ENCODE results near the gene NGEF.

NGEF gene

GRCh38 chr2:233034091-233034882 is 21.2 kb upstream of the NGEF start:
- no peak overlapping the region for H2AFZ ChIP-seq (ENCODE audit: low read length)
- no peak for TF ChIP-seq CTCF (IDR thresholded peaks at IDR 0.05; ENCODE audit: low read length)
- TF ChIP-seq EZH2 (IDR thresholded peaks at IDR 0.05; ENCODE audit: borderline replicate concordance, low read length) = no peak

GRCh38 chr2:233033672-233034071 is 20.6 kb upstream of the NGEF start:
- Histone ChIP-seq H3K36me3 (ENCODE audit: insufficient read depth, low read length) (no peaks in the 10 kb centered on the region), H3K9me2 (ENCODE audit: low read depth, low read length) (no peaks in the 10 kb centered on the region), H3K4me3 (ENCODE audit: low read depth, low read length, poor library complexity, severe bottlenecking) (no peak overlapping the region), H3K27ac (ENCODE audit: low read depth, low read length, poor library complexity, severe bottlenecking) (no peak overlapping the region), H2AFZ (ENCODE audit: low read length) (no peak overlapping the region), H3K79me2 (ENCODE audit: insufficient read depth, low read length) (no peaks in the 10 kb centered on the region), H4K20me1 (ENCODE audit: insufficient read depth, low read length) (no peaks in the 10 kb centered on the region), H3K9me3 (ENCODE audit: low read length) (peaks cover 3% of the 10 kb centered on the region; the same call in 1 of the 2 replicates), H3K9ac (ENCODE audit: low read length) (no peak overlapping the region), H3F3A (ENCODE audit: insufficient read depth, low read length) (no peaks in the 10 kb centered on the region), H3K27me3 (ENCODE audit: insufficient read depth, low read length) (peaks cover 6% of the 10 kb centered on the region; the same call in 1 of the 2 replicates), H3K4me1 (ENCODE audit: insufficient read depth, low read length, severe bottlenecking) (no peaks in the 10 kb centered on the region), H3K4me2 (ENCODE audit: low read length) (no peak overlapping the region)
- TF ChIP-seq EZH2 (IDR thresholded peaks at IDR 0.05; ENCODE audit: borderline replicate concordance, low read length) (no peak), CTCF (IDR thresholded peaks at IDR 0.05; ENCODE audit: low read length) (no peak)

More at GRCh38 chr2:233034091-233034882, 21.2 kb upstream of the NGEF start:
- peaks cover 3% of the 10 kb centered on the region; the same call in 1 of the 2 replicates for H3K9me3 ChIP-seq (ENCODE audit: low read length)
- H3K9ac ChIP-seq (ENCODE audit: low read length) = no peak overlapping the region
- H3K4me1 ChIP-seq (ENCODE audit: insufficient read depth, low read length, severe bottlenecking) = no peaks in the 10 kb centered on the region
- H3K4me2 ChIP-seq (ENCODE audit: low read length) = no peak overlapping the region
- H3K27ac ChIP-seq (ENCODE audit: low read depth, low read length, poor library complexity, severe bottlenecking) = no peak overlapping the region
- peaks cover 6% of the 10 kb centered on the region; the same call in 1 of the 2 replicates for H3K27me3 ChIP-seq (ENCODE audit: insufficient read depth, low read length)
- H3K79me2 ChIP-seq (ENCODE audit: insufficient read depth, low read length) = no peaks in the 10 kb centered on the region
- no peaks in the 10 kb centered on the region for H3K9me2 ChIP-seq (ENCODE audit: low read depth, low read length)
- no peaks in the 10 kb centered on the region for H4K20me1 ChIP-seq (ENCODE audit: insufficient read depth, low read length)
- H3K4me3 ChIP-seq (ENCODE audit: low read depth, low read length, poor library complexity, severe bottlenecking) = no peak overlapping the region
- no peaks in the 10 kb centered on the region for H3K36me3 ChIP-seq (ENCODE audit: insufficient read depth, low read length)
- H3F3A ChIP-seq (ENCODE audit: insufficient read depth, low read length) = no peaks in the 10 kb centered on the region

- no peaks in the 10 kb centered on the region for H3F3A ChIP-seq (ENCODE audit: insufficient read depth, low read length)
- no peaks in the 10 kb centered on the region for H3K36me3 ChIP-seq (ENCODE audit: insufficient read depth, low read length)
- H2AFZ ChIP-seq (ENCODE audit: low read length) = no peak within 1 kb of the TSS
- H3K4me1 ChIP-seq (ENCODE audit: insufficient read depth, low read length, severe bottlenecking) = no peaks in the 10 kb centered on the region
- no peaks in the 10 kb centered on the region for H3K9me2 ChIP-seq (ENCODE audit: low read depth, low read length)
- H3K27ac ChIP-seq (ENCODE audit: low read depth, low read length, poor library complexity, severe bottlenecking) = no peak within 1 kb of the TSS
- H3K27me3 ChIP-seq (ENCODE audit: insufficient read depth, low read length) = peaks cover 9% of the 10 kb centered on the region; the same call in 1 of the 2 replicates
- no peak within 1 kb of the TSS for H3K4me3 ChIP-seq (ENCODE audit: low read depth, low read length, poor library complexity, severe bottlenecking)
- no peak for TF ChIP-seq CTCF (IDR thresholded peaks at IDR 0.05; ENCODE audit: low read length)
- no peak for TF ChIP-seq EZH2 (IDR thresholded peaks at IDR 0.05; ENCODE audit: borderline replicate concordance, low read length)
- H3K9me3 ChIP-seq (ENCODE audit: low read length) = peaks cover 3% of the 10 kb centered on the region; the same call in 1 of the 2 replicates
- H4K20me1 ChIP-seq (ENCODE audit: insufficient read depth, low read length) = no peaks in the 10 kb centered on the region
- H3K9ac ChIP-seq (ENCODE audit: low read length) = no peak within 1 kb of the TSS
- H3K79me2 ChIP-seq (ENCODE audit: insufficient read depth, low read length) = no peaks in the 10 kb centered on the region
- no peak within 1 kb of the TSS for H3K4me2 ChIP-seq (ENCODE audit: low read length)
Measured at GRCh38 chr2:233032551-233033320, 19.7 kb upstream of the NGEF start, which contains the start of gene NEU2. NEU2 (plus strand) TSS chr2:233032672; CDS start chr2:233032672, 0 bp downstream.

All from OCI-LY1 (cell line).